Right hindlimb (tissue), 1 donor: Measurements from ENCODE around the gene ZNF629.
"Not testable (repeated sequence)": the region's sequence is repeated elsewhere in the genome, so short reads cannot be mapped to it uniquely, and the experiment has no call there.

Experiments used
- DNase-seq: peaks from one replicate; pipeline ENCODE4 v3.0.0-alpha.2; 2018

The ZNF629 gene

DNA sequence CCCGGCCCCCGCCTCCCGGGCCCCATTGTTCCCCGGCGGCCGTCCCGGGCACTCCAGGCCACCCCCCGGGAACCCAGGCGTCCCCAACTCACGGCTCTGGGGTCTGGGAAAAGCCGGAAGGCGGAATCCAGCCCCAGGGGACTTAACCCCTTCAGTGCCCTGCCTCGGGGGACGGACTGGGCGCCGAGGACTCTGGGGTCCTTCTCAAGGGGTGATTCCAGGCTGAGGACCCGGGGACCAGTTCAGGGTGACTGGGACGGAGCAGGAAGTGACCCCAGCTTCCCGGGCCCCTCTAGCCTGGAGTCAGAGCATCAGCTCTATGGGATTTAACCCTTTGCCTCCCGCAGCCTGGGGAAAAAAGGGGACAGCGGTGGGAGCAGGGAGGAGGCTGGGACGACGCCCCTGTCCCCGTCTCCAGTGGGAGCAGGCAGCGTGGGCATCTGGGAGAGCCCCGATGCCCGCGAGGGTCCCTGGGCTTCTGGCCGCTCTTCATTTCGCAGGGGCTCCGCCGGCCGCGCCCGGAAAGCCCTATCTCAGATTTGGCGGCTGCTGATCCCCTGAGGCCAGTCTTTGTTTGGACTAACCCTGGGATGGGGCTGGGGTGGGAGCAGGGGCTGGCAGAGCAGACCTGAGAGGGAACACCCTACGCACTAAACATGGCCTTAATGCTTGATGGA, at the start of gene ZNF629:
Gene ZNF629 (minus strand): TSS at position 270 of the 677 bp plus-strand sequence. CDS start 2,723 bp downstream, outside the sequence.
- peak; percentile 84 for DNase-seq

GRCh38 chr16:30834130-30834740, 47.2 kb upstream of the ZNF629 start:
- no peak for DNase-seq

DNA sequence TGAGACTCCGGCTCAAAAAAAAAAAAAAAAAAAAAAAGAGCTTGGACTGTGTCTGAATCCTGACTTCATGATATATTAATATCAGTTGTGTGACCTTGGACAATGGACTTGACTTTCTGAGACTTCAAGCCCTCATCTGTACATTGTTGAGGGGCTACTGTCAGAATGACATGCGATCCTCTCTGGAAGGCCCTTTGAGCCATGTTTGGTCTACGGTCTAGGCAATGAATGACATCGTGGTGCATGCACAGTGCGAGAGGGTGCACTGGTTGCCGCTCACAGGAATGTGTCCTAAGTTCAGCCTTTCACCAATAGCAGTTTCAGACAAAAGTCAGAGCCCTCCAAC, 43.0 kb upstream of the ZNF629 start:
- no peak for DNase-seq

DNA sequence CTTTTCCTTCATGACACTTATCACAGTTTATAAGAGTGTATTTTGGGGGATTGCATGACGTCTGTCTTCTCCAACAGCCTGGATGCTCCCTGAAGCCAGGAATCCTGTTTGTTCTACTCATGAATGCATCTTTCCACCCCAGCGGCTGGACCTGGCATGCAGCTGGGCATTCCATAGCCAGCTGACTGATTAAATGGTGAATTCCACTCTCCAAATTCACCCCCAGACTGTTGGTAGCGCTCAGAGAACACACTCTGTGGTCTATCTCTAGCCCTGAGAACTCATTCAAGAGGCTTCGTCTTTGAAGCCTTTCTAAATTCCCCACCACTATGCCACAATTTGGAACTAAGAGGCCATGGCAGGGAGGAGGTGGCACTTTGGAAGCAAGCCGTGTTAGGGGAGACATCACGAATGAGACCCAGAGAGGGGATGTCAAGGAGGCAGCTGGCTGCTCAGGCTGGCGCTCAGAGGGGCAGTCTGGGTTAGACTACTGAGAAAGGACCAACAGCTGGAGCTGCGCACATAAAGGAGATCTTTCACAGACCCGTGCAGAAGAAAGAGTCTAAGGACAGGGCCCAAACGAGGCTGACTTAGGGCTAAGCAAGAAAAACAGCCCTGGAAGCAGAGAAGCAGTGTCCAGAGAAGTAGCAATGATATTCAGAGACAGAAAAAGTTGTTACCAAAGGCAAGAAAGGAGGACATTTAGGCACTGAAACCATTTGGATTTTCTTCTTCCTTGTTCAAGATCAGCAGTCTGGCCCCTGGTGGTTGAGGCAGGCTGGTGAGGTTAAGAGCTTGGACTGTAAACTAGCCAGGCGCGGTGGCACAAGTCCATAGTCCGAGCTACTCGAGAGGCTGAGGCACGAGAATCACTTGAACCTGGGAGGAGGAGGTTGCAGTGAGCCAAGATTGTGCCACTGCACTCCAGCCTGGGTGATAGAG, 42.4 kb upstream of the ZNF629 start:
- DNase-seq = no peak

- no peak for DNase-seq
Measured at GRCh38 chr16:30821891-30822290, 34.9 kb upstream of the ZNF629 start.

DNA sequence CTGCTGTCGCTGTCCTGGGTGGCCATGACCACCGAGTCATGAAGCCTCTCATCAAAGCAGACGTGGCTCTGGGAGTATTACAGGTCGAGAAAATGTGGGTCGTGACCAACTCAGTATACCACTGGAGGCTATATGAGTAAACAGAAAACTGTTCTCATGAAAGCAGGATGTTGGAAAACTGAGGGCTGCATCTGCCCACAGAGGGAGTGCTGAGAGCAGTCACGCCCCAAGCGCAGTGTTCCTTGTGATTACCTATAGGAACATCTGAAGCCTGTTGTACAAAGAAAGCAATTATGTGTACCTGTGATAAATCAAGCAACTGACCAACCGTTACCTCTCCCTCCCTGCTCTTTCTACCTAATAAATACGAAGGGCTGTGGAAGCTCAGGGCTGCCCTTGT, 34.4 kb upstream of the ZNF629 start:
- not testable (repeated sequence) for DNase-seq

GRCh38 chr16:30820952-30821421, 34.0 kb upstream of the ZNF629 start:
- DNase-seq = no peak

- DNase-seq = no peak
Measured at GRCh38 chr16:30816769-30817168, 29.8 kb upstream of the ZNF629 start.

DNA sequence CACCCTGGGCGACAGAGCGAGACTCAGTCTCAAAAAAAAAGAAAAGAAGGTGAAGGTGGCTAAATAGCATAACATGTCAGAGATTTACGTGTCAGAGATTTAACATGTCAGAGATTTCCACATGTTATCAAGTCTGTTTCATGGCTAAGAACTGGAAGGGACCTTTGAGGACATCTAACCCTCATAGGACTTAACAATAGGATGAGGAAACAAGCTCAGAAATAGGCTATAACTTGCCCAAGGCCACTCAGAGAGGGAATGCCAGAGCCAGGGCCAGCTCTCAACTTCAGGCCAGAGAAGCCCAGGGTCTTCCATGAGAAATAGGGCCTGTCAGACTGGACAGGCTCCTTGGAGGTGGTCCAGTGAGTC, 26.8 kb upstream of the ZNF629 start:
- no peak for DNase-seq

DNA sequence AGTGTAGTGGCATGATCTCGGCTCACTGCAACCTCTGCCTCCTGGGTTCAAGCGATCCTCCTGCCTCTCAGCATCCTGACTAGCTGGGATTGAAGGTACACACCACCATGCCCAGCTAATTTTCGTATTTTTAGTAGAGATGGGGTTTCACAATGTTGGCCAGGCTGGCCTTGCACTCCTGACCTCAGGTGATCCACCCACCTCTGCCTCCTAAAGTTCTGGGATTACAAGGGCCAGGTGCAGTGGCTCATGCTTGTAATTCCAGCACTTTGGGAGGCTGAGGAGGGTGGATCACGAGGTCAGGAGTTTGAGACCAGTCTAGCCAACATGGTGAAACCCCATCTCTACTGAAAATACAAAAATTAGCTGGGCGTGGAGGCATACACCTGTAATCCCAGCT, 22.7 kb upstream of the ZNF629 start:
- not testable (repeated sequence) for DNase-seq

DNA sequence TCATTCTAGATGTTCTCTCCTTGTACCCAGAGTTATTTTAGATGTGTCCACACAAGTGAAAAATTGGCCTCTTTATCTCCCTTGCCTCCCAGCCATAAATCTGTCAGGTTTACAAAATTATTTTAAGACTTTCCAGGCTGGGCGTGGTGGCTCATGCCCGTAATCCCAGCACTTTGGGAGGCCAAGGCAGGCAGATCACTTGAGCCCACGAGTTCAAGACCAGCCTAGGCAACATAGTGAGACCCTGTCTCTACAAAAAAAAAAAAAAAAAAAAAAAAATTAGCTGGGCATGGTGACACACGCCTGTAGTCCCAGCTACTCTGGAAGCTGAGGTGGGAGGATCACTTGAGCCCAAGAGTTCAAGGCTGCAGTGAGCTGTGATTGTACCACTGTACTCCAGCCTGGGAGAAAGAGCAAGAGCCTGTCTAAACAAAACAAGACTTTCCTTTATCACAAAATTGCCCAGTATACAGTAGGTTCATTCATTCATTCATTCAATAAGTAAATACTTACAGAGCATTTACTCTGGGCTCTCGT, 22.0 kb upstream of the ZNF629 start:
- not testable (repeated sequence) for DNase-seq

DNA sequence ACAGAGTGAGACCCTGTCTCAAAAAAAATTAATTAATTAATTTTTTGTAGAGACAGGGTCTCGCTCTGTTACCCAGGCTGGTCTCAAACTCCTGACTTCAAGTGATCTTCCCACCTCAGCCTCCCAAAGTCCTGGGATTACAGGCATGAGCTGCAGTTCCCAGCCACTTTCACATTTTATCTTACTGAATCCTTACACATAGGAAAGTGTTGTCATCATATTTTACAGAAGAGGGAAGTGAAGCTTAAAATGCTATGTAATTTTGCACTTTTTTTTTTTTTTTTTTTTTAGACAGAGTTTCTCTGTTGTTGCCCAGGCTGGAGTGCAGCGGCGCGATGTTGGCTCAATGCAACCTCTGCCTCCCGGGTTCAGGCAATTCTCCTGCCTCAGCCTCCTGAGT, 21.1 kb upstream of the ZNF629 start:
- DNase-seq = no peak

GRCh38 chr16:30805370-30806169, 18.6 kb upstream of the ZNF629 start:
- peak; percentile 91 for DNase-seq

GRCh38 chr16:30805056-30805369, 18.0 kb upstream of the ZNF629 start:
- no peak for DNase-seq

- DNase-seq = no peak
Measured at GRCh38 chr16:30802936-30803335, 15.9 kb upstream of the ZNF629 start.

DNA sequence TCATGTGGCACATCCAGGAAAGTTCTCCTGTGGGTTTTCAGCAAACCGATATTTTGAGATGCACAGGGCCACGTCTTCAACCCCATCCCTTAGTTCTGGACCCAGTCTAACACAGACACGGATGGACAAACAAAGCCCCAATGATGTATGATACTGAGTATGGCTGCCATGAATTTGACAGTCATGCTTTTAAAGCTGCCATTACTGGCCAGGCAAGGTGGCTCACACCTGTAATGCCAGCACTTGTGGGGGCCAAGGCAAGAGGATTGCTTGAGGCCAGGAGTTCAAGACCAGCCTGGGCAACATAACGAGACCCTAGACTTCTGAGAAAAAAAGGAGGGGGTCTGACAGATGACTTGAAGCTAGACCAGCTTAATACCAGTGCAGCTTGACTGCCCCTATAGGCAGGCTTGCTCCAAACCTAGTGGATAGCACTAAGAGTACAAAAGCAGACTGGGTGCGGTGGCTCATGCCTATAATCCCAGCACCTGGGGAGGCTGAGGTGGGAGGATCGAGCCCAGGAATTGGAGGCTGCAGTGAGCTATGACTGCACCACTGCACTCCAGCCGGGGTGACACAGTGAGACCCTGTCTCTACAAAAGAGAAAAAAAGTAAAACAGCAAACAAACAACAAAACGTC, 10.8 kb upstream of the ZNF629 start:
- DNase-seq = no peak

GRCh38 chr16:30794634-30795033, 7.6 kb upstream of the ZNF629 start:
- no peak for DNase-seq

- no peak for DNase-seq
Measured at GRCh38 chr16:30793508-30794069, 6.6 kb upstream of the ZNF629 start.

- no peak for DNase-seq
Measured at GRCh38 chr16:30787613-30788378, 791 bp upstream of the ZNF629 start.

GRCh38 chr16:30786115-30786935, 680 bp downstream of the ZNF629 start:
- DNase-seq = peak; percentile 67
